Activated gamma-delta T cell (primary cell): Measurements from ENCODE around the gene UBAC2.

ENCODE experiments used
- DNase-seq: peaks from one replicate; lab custom pipeline; 2025; lab: John Stamatoyannopoulos, UW

The UBAC2 gene

GRCh38 chr13:99416411-99417121 lies 215.9 kb downstream of the UBAC2 start:
- DNase-seq = no peak

GRCh38 chr13:99417201-99418102 lies 216.8 kb downstream of the UBAC2 start:
- no peak for DNase-seq

- no peak for DNase-seq
These were observed 217.6 kb downstream of the UBAC2 start for GRCh38 chr13:99418103-99418842.

- no peak for DNase-seq
These were observed 218.1 kb downstream of the UBAC2 start for GRCh38 chr13:99418843-99419140.

GRCh38 chr13:99419591-99420243 lies 219.1 kb downstream of the UBAC2 start:
- DNase-seq = no peak

GRCh38 chr13:99421271-99421670 lies 220.6 kb downstream of the UBAC2 start:
- DNase-seq = no peak

- no peak for DNase-seq
These were observed 221.3 kb downstream of the UBAC2 start for GRCh38 chr13:99421758-99422585.

GRCh38 chr13:99422586-99423220 lies 222.0 kb downstream of the UBAC2 start:
- no peak for DNase-seq

- no peak for DNase-seq
These were observed 225.1 kb downstream of the UBAC2 start for GRCh38 chr13:99425485-99426341.

GRCh38 chr13:99426426-99426825 lies 225.8 kb downstream of the UBAC2 start:
- no peak for DNase-seq

GRCh38 chr13:99429670-99430069 lies 229.0 kb downstream of the UBAC2 start:
- no peak for DNase-seq

- peak; percentile 36 for DNase-seq
These were observed 231.4 kb downstream of the UBAC2 start for GRCh38 chr13:99431927-99432608.

- DNase-seq = peak; percentile 59
These were observed 232.2 kb downstream of the UBAC2 start for GRCh38 chr13:99432609-99433542.

GRCh38 chr13:99433543-99434075 lies 233.0 kb downstream of the UBAC2 start:
- DNase-seq = no peak

- peak; percentile 40 for DNase-seq
These were observed 233.7 kb downstream of the UBAC2 start for GRCh38 chr13:99434258-99434788.

- no peak for DNase-seq
These were observed 234.5 kb downstream of the UBAC2 start for GRCh38 chr13:99435116-99435515.

GRCh38 chr13:99435998-99436397 lies 235.3 kb downstream of the UBAC2 start:
- DNase-seq = no peak
